CD4-positive, alpha-beta memory T cell (primary cell): ENCODE measurements around the gene PGBD2. TPM values are rescaled to one million over a fixed set of nuclear protein-coding genes. Genes with fewer than 3 reads are reported as not detected.

ENCODE experiments used
- CTCF ChIA-PET: fragments of 350-600 bp; sonication (Branson Sonifier 250); formaldehyde crosslinking; loops from one replicate; lab custom pipeline; 2021; ENCODE audit warnings: inconsistent platforms; ENCODE audit not compliant: partially characterized antibody; lab: Charles Lee
- POLR2A ChIA-PET: fragments of 350-600 bp; sonication (Branson Sonifier 250); formaldehyde crosslinking; loops from one replicate; lab custom pipeline; 2021; ENCODE audit not compliant: partially characterized antibody; lab: Charles Lee
- DNase-seq, 5 donors: peaks; one replicate each; pipeline versions ENCODE4 v3.0.0 to v3.0.0-alpha.2; 2020 to 2022; ENCODE audit warnings: mixed read lengths in 1 of 5
- H3K27ac ChIP-seq: one replicate; pipeline ENCODE4 v1.7.0; 2013; ENCODE audit warnings: low read depth, low read length
- H3K27me3 ChIP-seq: 2 replicates; pipeline ENCODE4 v1.7.0; 2013; ENCODE audit warnings: mild to moderate bottlenecking, low read length, moderate library complexity; ENCODE audit not compliant: insufficient read depth
- H3K36me3 ChIP-seq: 2 replicates; pipeline ENCODE4 v1.7.0; 2013; ENCODE audit warnings: mild to moderate bottlenecking, low read length, moderate library complexity; ENCODE audit not compliant: insufficient read depth
- H3K4me1 ChIP-seq: 2 replicates; pipeline ENCODE4 v1.7.0; 2013; ENCODE audit warnings: mild to moderate bottlenecking, low read length, moderate library complexity; ENCODE audit not compliant: insufficient read depth
- H3K4me3 ChIP-seq, 2 donors: one replicate each; pipeline ENCODE4 v1.7.0; 2013; ENCODE audit warnings: low read length in 2 of 2, mild to moderate bottlenecking in 1 of 2
- H3K9me3 ChIP-seq, 2 donors: one replicate each; pipeline ENCODE4 v1.7.0; 2013; ENCODE audit warnings: low read length in 2 of 2, control low read depth in 1 of 2; ENCODE audit not compliant: control insufficient read depth in 1 of 2
- H3K27ac Mint-ChIP-seq, 7 donors: one replicate each; pipeline ENCODE4 v1.8.0; 2020 to 2021; ENCODE audit warnings: mixed read lengths in 7 of 7, mild to moderate bottlenecking in 6 of 7, inconsistent platforms in 3 of 7, moderate library complexity in 3 of 7
- H3K27me3 Mint-ChIP-seq, 2 donors: one replicate each; pipeline ENCODE4 v1.8.0; 2020 to 2021; ENCODE audit warnings: mixed read lengths in 2 of 2
- H3K36me3 Mint-ChIP-seq, 2 donors: one replicate each; pipeline ENCODE4 v1.8.0; 2020 to 2021; ENCODE audit warnings: mixed read lengths in 2 of 2, inconsistent platforms in 1 of 2, mild to moderate bottlenecking in 1 of 2
- H3K4me1 Mint-ChIP-seq, 4 donors: one replicate each; pipeline ENCODE4 v1.8.0; 2020 to 2021; ENCODE audit warnings: mixed read lengths in 4 of 4, mild to moderate bottlenecking in 1 of 4
- H3K4me3 Mint-ChIP-seq, 8 donors: one replicate each; pipeline ENCODE4 v1.8.0; 2020 to 2021; ENCODE audit warnings: mixed read lengths in 8 of 8, mild to moderate bottlenecking in 7 of 8, moderate library complexity in 6 of 8, inconsistent platforms in 3 of 8
- H3K9me3 Mint-ChIP-seq, 8 donors: one replicate each; pipeline ENCODE4 v1.8.0; 2020 to 2021; ENCODE audit warnings: mixed read lengths in 8 of 8, mild to moderate bottlenecking in 5 of 8, inconsistent platforms in 3 of 8, moderate library complexity in 1 of 8
- intact Hi-C: fragments of 100-400 bp; cut with micrococcal nuclease; formaldehyde crosslinking; loops from one replicate; pipeline ENCODE4 v1.15.1; 2023
- polyA plus RNA-seq, 2 donors: library from polyadenylated mRNA; unstranded; fragments of 300-500 nt; fragmentation: Illumina TruSeq; gene quantifications; one replicate each; pipeline ENCODE4 v1.2.3, GENCODE V29; 2021
- total RNA-seq, 2 experiments: library from RNA; stranded (reverse); gene quantifications; one replicate each; pipeline ENCODE4 v1.2.3, GENCODE V29; 2021

PGBD2 gene
- total and polyA plus RNA-seq, 4 experiments from 2014 or later, result 7.3 to 19.6 (median 14.6) TPM

GRCh38 chr1:248897412-248898337 lies 8.4 kb upstream of the PGBD2 start:
- no peak overlapping the region for H3K27ac ChIP-seq
- DNase-seq, result no peak
- Mint-ChIP-seq H3K36me3 (no peaks in the 10 kb centered on the region), H3K4me1 (no peaks in the 10 kb centered on the region), H3K9me3 (peaks cover 0 to 2% (median 0%) of the 10 kb centered on the region in 8 donors), H3K27ac (no peak overlapping the region), H3K4me3 (no peak overlapping the region), H3K27me3 (peaks cover 26 to 30% of the 10 kb centered on the region in 2 donors)
- H3K4me1 ChIP-seq, result no peaks in the 10 kb centered on the region
- CTCF ChIA-PET, result interaction anchor here (0.6 kb wide), 1 partner anchor 211 kb away, joined by 3 read pairs; no protein-coding TSS in a partner anchor
- no peak overlapping the region for H3K4me3 ChIP-seq
- no peaks in the 10 kb centered on the region for H3K36me3 ChIP-seq
- POLR2A ChIA-PET, result no interaction called here
- intact Hi-C loops, result no loop called here
- peaks cover 16% of the 10 kb centered on the region for H3K27me3 ChIP-seq
- H3K9me3 ChIP-seq, result no peaks in the 10 kb centered on the region

- DNase-seq, result no peak
- Mint-ChIP-seq H3K4me1 (peaks cover 4 to 9% (median 4%) of the 10 kb centered on the region in 4 donors), H3K27me3 (peaks cover 18 to 22% of the 10 kb centered on the region in 2 donors), H3K4me3 (no peak overlapping the region), H3K36me3 (no peaks in the 10 kb centered on the region), H3K27ac (no peak overlapping the region), H3K9me3 (peaks cover 0 to 2% (median 0%) of the 10 kb centered on the region in 8 donors)
- Histone ChIP-seq H3K4me3 (no peak overlapping the region), H3K4me1 (peaks cover 7% of the 10 kb centered on the region), H3K36me3 (no peaks in the 10 kb centered on the region), H3K27me3 (peaks cover 16% of the 10 kb centered on the region), H3K9me3 (no peaks in the 10 kb centered on the region), H3K27ac (no peak overlapping the region)
- intact Hi-C loops, result no loop called here
- ChIA-PET CTCF (no interaction called here), POLR2A (interaction anchor here (1.3 kb wide), 1 partner anchor 26 kb away, joined by 5 read pairs; no protein-coding TSS in a partner anchor)
Measured at GRCh38 chr1:248900637-248901036, 5.4 kb upstream of the PGBD2 start.

GRCh38 chr1:248901578-248901977 lies 4.5 kb upstream of the PGBD2 start:
- H3K36me3 ChIP-seq, result no peaks in the 10 kb centered on the region
- peaks cover 16% of the 10 kb centered on the region for H3K27me3 ChIP-seq
- H3K27ac ChIP-seq, result no peak overlapping the region
- H3K27ac Mint-ChIP-seq, result no peak overlapping the region
- CTCF ChIA-PET, result interaction anchor here (2.4 kb wide), 1 partner anchor 15 kb away, joined by 5 read pairs; no protein-coding TSS in a partner anchor
- H3K4me3 Mint-ChIP-seq, result no peak overlapping the region
- H3K9me3 ChIP-seq, result no peaks in the 10 kb centered on the region
- peaks cover 15 to 18% of the 10 kb centered on the region in 2 donors for H3K27me3 Mint-ChIP-seq
- DNase-seq, result no peak
- intact Hi-C loops, result no loop called here
- POLR2A ChIA-PET, result no interaction called here
- peaks cover 0 to 2% (median 0%) of the 10 kb centered on the region in 8 donors for H3K9me3 Mint-ChIP-seq
- no peak overlapping the region for H3K4me3 ChIP-seq
- H3K36me3 Mint-ChIP-seq, result peaks cover 0 to 1% of the 10 kb centered on the region in 2 donors
- peaks cover 10% of the 10 kb centered on the region for H3K4me1 ChIP-seq
- peaks cover 7 to 19% (median 9%) of the 10 kb centered on the region in 4 donors for H3K4me1 Mint-ChIP-seq

- Mint-ChIP-seq H3K9me3 (peaks cover 0 to 1% (median 0%) of the 10 kb centered on the region in 8 donors), H3K4me3 (peak overlapping the region in 1 of 8 donors; percentile 98), H3K27me3 (peaks cover 2 to 4% of the 10 kb centered on the region in 2 donors), H3K4me1 (peaks cover 23 to 49% (median 32%) of the 10 kb centered on the region in 4 donors), H3K36me3 (peaks cover 0 to 9% of the 10 kb centered on the region in 2 donors), H3K27ac (peak overlapping the region in 5 of 7 donors; percentile 51 to 99 (median 91))
- Histone ChIP-seq H3K4me1 (peaks cover 28% of the 10 kb centered on the region), H3K27ac (no peak overlapping the region), H3K9me3 (no peaks in the 10 kb centered on the region), H3K27me3 (no peaks in the 10 kb centered on the region), H3K36me3 (no peaks in the 10 kb centered on the region), H3K4me3 (no peak overlapping the region)
- ChIA-PET POLR2A (interaction anchor here (1.0 to 1.5 kb wide), 2 partner anchors 31 to 45 kb away, joined by 3 to 10 read pairs; no protein-coding TSS in a partner anchor), CTCF (interaction anchor here (0.6 to 0.9 kb wide), 3 partner anchors 45 to 79 kb away, joined by 3 to 4 read pairs (median 3); partner anchors contain the start of genes SH3BP5L and ZNF692)
- intact Hi-C loops, result no loop called here
- DNase-seq, result no peak
Measured at GRCh38 chr1:248904437-248905216, 1.4 kb upstream of the PGBD2 start.

- peak overlapping the region; percentile 83 to 98 (median 98) for H3K4me3 Mint-ChIP-seq
- peaks cover under 1 to 2% of the 10 kb centered on the region in 2 donors for H3K27me3 Mint-ChIP-seq
- H3K27ac Mint-ChIP-seq, result peak overlapping the region; percentile 72 to 99 (median 98)
- no peaks in the 10 kb centered on the region for H3K9me3 ChIP-seq
- intact Hi-C loops, result loop anchor here (1.0 kb wide), 4 partner anchors 31 to 79 kb away; partner anchors contain the start of genes ZNF672 and ZNF692
- DNase-seq, result no peak
- peaks cover 0 to 11% of the 10 kb centered on the region in 2 donors for H3K36me3 Mint-ChIP-seq
- H3K4me3 ChIP-seq, result peak overlapping the region; percentile 45 to 80
- peaks cover 28% of the 10 kb centered on the region for H3K4me1 ChIP-seq
- H3K36me3 ChIP-seq, result no peaks in the 10 kb centered on the region
- CTCF ChIA-PET, result interaction anchor here (0.7 to 1.4 kb wide), 4 partner anchors 21 to 80 kb away, joined by 3 to 5 read pairs (median 4); partner anchors contain the start of genes SH3BP5L and ZNF692
- H3K9me3 Mint-ChIP-seq, result no peaks in the 10 kb centered on the region
- H3K27ac ChIP-seq, result peak overlapping the region; percentile 77
- POLR2A ChIA-PET, result interaction anchor here (1.2 to 2.0 kb wide), 4 partner anchors 32 to 79 kb away, joined by 9 to 28 read pairs (median 12); partner anchors contain the start of genes SH3BP5L, ZNF672 and ZNF692
- H3K27me3 ChIP-seq, result no peaks in the 10 kb centered on the region
- peaks cover 26 to 59% (median 35%) of the 10 kb centered on the region in 4 donors for H3K4me1 Mint-ChIP-seq
Measured at GRCh38 chr1:248905662-248906008, 400 bp upstream of the PGBD2 start.

GRCh38 chr1:248906753-248907661 lies 972 bp downstream of the PGBD2 start:
- Mint-ChIP-seq H3K27ac (peak overlapping the region; percentile 92 to 99 (median 98)), H3K27me3 (no peaks in the 10 kb centered on the region), H3K4me3 (peak overlapping the region; percentile 88 to 98 (median 96)), H3K4me1 (peaks cover 26 to 59% (median 35%) of the 10 kb centered on the region in 4 donors), H3K36me3 (peaks cover 0 to 11% of the 10 kb centered on the region in 2 donors), H3K9me3 (no peaks in the 10 kb centered on the region)
- no peak for DNase-seq
- peak overlapping the region; percentile 3 to 33 for H3K4me3 ChIP-seq
- intact Hi-C loops, result loop anchor here (1.0 kb wide), 4 partner anchors 33 to 81 kb away; partner anchors contain the start of genes ZNF672 and ZNF692
- no peaks in the 10 kb centered on the region for H3K27me3 ChIP-seq
- ChIA-PET POLR2A (interaction anchor here (0.6 to 2.0 kb wide), 4 partner anchors 33 to 80 kb away, joined by 3 to 28 read pairs (median 10); partner anchors contain the start of genes SH3BP5L, ZNF672 and ZNF692), CTCF (interaction anchor here (0.7 to 1.4 kb wide), 2 partner anchors 19 to 81 kb away, joined by 3 to 4 read pairs; partner anchors contain the start of gene SH3BP5L)
- H3K9me3 ChIP-seq, result no peaks in the 10 kb centered on the region
- peak overlapping the region; percentile 59 for H3K27ac ChIP-seq
- H3K4me1 ChIP-seq, result peaks cover 28% of the 10 kb centered on the region
- no peaks in the 10 kb centered on the region for H3K36me3 ChIP-seq
